GM12864 (cell line): ENCODE results near the gene CORIN.
"Not testable (repeated sequence)": the region's sequence is repeated elsewhere in the genome, so short reads cannot be mapped to it uniquely, and the experiment has no call there.

Source experiments
- DNase-seq: peaks from one replicate; pipeline ENCODE4 v3.0.0-alpha.2; 2011; ENCODE audit warnings: low read depth
- H3K4me3 ChIP-seq: 2 replicates; pipeline ENCODE4 v1.5.1; 2011; ENCODE audit warnings: mild to moderate bottlenecking, low read depth, low read length, control low read depth
- CTCF ChIP-seq: IDR thresholded peaks from 2 replicates; pipeline ENCODE4 v1.5.1; 2011; ENCODE audit warnings: low read depth, mild to moderate bottlenecking, moderate library complexity, low read length, control low read depth, inconsistent platforms; ENCODE audit errors: missing control alignments

CORIN gene

GRCh38 chr4:47711183-47711582 is 126.7 kb downstream of the CORIN start:
- no peak for DNase-seq
- no peak overlapping the region for H3K4me3 ChIP-seq
- TF ChIP-seq CTCF: no peak

- not testable (repeated sequence) for H3K4me3 ChIP-seq, DNase-seq
These were observed 131.5 kb downstream of the CORIN start for GRCh38 chr4:47706352-47706751.

- peak; percentile 32 for TF ChIP-seq CTCF
- no peak for DNase-seq
- no peak overlapping the region for H3K4me3 ChIP-seq
These were observed 132.4 kb downstream of the CORIN start for GRCh38 chr4:47705326-47705981.

- no peak overlapping the region for H3K4me3 ChIP-seq
- peak; percentile 63 for TF ChIP-seq CTCF
- DNase-seq: peak; percentile 5
These were observed 133.1 kb downstream of the CORIN start for GRCh38 chr4:47704693-47705325.

- no peak overlapping the region for H3K4me3 ChIP-seq
- TF ChIP-seq CTCF: no peak
- no peak for DNase-seq
These were observed 133.9 kb downstream of the CORIN start for GRCh38 chr4:47703956-47704355.

- TF ChIP-seq CTCF: no peak
- DNase-seq: no peak
- H3K4me3 ChIP-seq: no peak overlapping the region
These were observed 134.9 kb downstream of the CORIN start for GRCh38 chr4:47703008-47703407.

GRCh38 chr4:47701286-47701685 is 136.6 kb downstream of the CORIN start:
- DNase-seq: no peak
- TF ChIP-seq CTCF: no peak
- no peak overlapping the region for H3K4me3 ChIP-seq
